Keratinocyte (primary cell): Measurements from ENCODE around the gene CLIP2. TPM values are rescaled to one million over a fixed set of nuclear protein-coding genes. Genes with fewer than 3 reads are reported as not detected.

ENCODE experiments used
- DNase-seq: peaks from one replicate; pipeline ENCODE4 v3.0.0-alpha.2; 2011; ENCODE audit warnings: low read depth, missing footprints, low spot score
- FAIRE-seq: peaks from 2 replicates; lab custom pipeline; 2011; peaks lifted over from hg19 to GRCh38; lab: Jason Lieb, UNC
- H2AFZ ChIP-seq: 2 replicates; pipeline ENCODE4 v1.6.0; 2012; ENCODE audit warnings: low read length, control low read depth, inconsistent platforms; ENCODE audit not compliant: control insufficient read depth
- H3K27ac ChIP-seq: 2 replicates; pipeline ENCODE4 v1.5.1; 2011; ENCODE audit warnings: low read length; ENCODE audit not compliant: control insufficient read depth, insufficient read depth
- H3K27me3 ChIP-seq: 3 replicates; pipeline ENCODE4 v1.6.0; 2011; ENCODE audit warnings: low read length; ENCODE audit not compliant: control insufficient read depth, insufficient read depth; ENCODE audit errors: extremely low read depth
- H3K36me3 ChIP-seq, 2 experiments: 2 replicates in 1 of 2; 3 replicates in 1 of 2; pipeline ENCODE4 v1.5.1; 2011; ENCODE audit warnings: low read length in 2 of 2, mild to moderate bottlenecking in 1 of 2; ENCODE audit not compliant: control insufficient read depth in 2 of 2, insufficient read depth in 2 of 2; ENCODE audit errors: extremely low read depth in 1 of 2
- H3K4me1 ChIP-seq: 3 replicates; pipeline ENCODE4 v1.5.1; 2011; ENCODE audit warnings: low read length; ENCODE audit not compliant: control insufficient read depth, insufficient read depth; ENCODE audit errors: extremely low read depth
- H3K4me2 ChIP-seq: 3 replicates; pipeline ENCODE4 v1.6.0; 2011; ENCODE audit warnings: low read depth, low read length; ENCODE audit not compliant: control insufficient read depth, insufficient read depth; ENCODE audit errors: extremely low read depth
- H3K4me3 ChIP-seq, 3 experiments: fragments of 200-600 bp in 1 of 3; sonication (generic) in 1 of 3; 2 replicates in 2 of 3; 3 replicates in 1 of 3; pipeline ENCODE4 v1.5.1; 2011 to 2016; ENCODE audit warnings: low read length in 3 of 3, mild to moderate bottlenecking in 3 of 3, control low read depth in 2 of 3, inconsistent platforms in 1 of 3, low read depth in 1 of 3, mixed read lengths in 1 of 3, mixed run types in 1 of 3, moderate library complexity in 1 of 3; ENCODE audit not compliant: control insufficient read depth in 2 of 3, insufficient read depth in 2 of 3; ENCODE audit errors: extremely low read depth in 1 of 3
- H3K79me2 ChIP-seq: 2 replicates; pipeline ENCODE4 v1.6.0; 2012; ENCODE audit warnings: low read length; ENCODE audit not compliant: control insufficient read depth, insufficient read depth
- H3K9ac ChIP-seq: 3 replicates; pipeline ENCODE4 v1.6.0; 2011; ENCODE audit warnings: low read length; ENCODE audit not compliant: control insufficient read depth, insufficient read depth; ENCODE audit errors: extremely low read depth
- H3K9me1 ChIP-seq: 3 replicates; pipeline ENCODE4 v1.6.0; 2011; ENCODE audit warnings: low read length; ENCODE audit not compliant: control insufficient read depth, insufficient read depth; ENCODE audit errors: extremely low read depth
- H3K9me3 ChIP-seq: 2 replicates; pipeline ENCODE4 v1.5.1; 2012; ENCODE audit warnings: low read depth, low read length; ENCODE audit not compliant: control insufficient read depth
- H4K20me1 ChIP-seq: 3 replicates; pipeline ENCODE4 v1.6.0; 2011; ENCODE audit warnings: low read length; ENCODE audit not compliant: control insufficient read depth, insufficient read depth; ENCODE audit errors: extremely low read depth
- EZH2 ChIP-seq: IDR thresholded peaks from one replicate; pipeline ENCODE4 v1.6.1; 2012; ENCODE audit warnings: inconsistent platforms, mild to moderate bottlenecking, low read length, moderate library complexity
- dilution Hi-C: fragments of 300-500 bp; cut with MboI; formaldehyde crosslinking; loops from one replicate; pipeline ENCODE4 v1.7.0; 2020; ENCODE audit warnings: low sequenced_read_pairs; ENCODE audit not compliant: extremely low pct_ligation_motif_present
- polyA plus RNA-seq, 5 experiments: library from polyadenylated mRNA; depleted of rRNA in 3 of 5; stranded (reverse) in 3 of 5; stranded (forward) in 1 of 5; unstranded in 1 of 5; fragments of >200 nt; gene quantifications; 1 replicate in 1 of 5; 2 replicates in 3 of 5; 3 replicates in 1 of 5; pipeline versions ENCODE4 v1.2.1 to v1.2.3, GENCODE V29; 2011 to 2012; ENCODE audit warnings: missing spikeins in 2 of 5, low read depth in 1 of 5, low replicate concordance in 1 of 5
- TF ChIP-seq, protein P1 (sequence below), 3 experiments: IDR thresholded peaks in 1 of 3; conservative IDR thresholded peaks in 1 of 3; optimal IDR thresholded peaks in 1 of 3; 2 replicates in 2 of 3; 3 replicates in 1 of 3; pipeline versions ENCODE3 to v1.5.1; 2011; ENCODE audit warnings: low read length in 3 of 3, mild to moderate bottlenecking in 3 of 3, moderate library complexity in 2 of 3, control low read depth in 1 of 3, inconsistent platforms in 1 of 3; ENCODE audit not compliant: insufficient read depth in 2 of 3; ENCODE audit errors: extremely low read depth in 1 of 3

Gene CLIP2
- polyA plus RNA-seq, 1 donor (not counting 4 experiments of a cell fraction or from before 2014, with no cell fraction given), result 2.6 TPM

DNA sequence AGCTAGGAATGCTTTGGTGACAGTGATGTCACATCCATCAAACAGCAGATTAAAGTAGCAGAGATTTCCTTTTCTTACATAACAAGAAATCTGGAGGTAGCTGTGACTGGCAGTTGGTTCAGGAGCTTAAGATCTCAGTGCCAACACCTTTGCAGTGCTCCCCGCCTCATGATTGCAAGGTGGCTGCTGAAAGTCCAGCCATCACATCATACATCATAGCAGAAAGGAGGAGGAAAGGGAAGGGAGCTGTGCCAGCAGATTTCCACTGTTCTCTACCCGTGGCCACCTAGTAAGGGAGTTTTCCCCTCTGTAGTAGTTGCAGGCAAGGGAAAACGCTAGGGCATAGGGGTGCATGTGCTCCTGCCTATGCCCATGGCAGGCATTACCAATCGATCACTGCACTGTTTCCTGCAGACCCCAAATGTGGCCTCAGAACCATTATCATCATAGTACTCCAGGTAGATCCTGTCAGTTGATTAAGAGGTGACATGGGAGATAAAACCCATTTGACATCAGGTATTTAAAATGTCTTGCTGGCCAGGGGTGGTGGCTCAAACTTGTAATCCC lies 106.6 kb downstream of the CLIP2 start:
- dilution Hi-C loops, result no loop called here
- TF ChIP-seq EZH2, result no peak
- TF ChIP-seq, protein P1, sequence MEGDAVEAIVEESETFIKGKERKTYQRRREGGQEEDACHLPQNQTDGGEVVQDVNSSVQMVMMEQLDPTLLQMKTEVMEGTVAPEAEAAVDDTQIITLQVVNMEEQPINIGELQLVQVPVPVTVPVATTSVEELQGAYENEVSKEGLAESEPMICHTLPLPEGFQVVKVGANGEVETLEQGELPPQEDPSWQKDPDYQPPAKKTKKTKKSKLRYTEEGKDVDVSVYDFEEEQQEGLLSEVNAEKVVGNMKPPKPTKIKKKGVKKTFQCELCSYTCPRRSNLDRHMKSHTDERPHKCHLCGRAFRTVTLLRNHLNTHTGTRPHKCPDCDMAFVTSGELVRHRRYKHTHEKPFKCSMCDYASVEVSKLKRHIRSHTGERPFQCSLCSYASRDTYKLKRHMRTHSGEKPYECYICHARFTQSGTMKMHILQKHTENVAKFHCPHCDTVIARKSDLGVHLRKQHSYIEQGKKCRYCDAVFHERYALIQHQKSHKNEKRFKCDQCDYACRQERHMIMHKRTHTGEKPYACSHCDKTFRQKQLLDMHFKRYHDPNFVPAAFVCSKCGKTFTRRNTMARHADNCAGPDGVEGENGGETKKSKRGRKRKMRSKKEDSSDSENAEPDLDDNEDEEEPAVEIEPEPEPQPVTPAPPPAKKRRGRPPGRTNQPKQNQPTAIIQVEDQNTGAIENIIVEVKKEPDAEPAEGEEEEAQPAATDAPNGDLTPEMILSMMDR (optimal IDR thresholded peaks at IDR 0.05 in 1 of 3, IDR thresholded peaks at IDR 0.05 in 1 of 3, conservative IDR thresholded peaks at IDR 0.05 in 1 of 3; ENCODE audit: extremely low read depth in 1 of 3, insufficient read depth in 2 of 3, low read length in 3 of 3), result no peak
- Histone ChIP-seq H4K20me1 (no peaks in the 10 kb centered on the region), H3K27me3 (no peaks in the 10 kb centered on the region), H3K9ac (no peak overlapping the region), H3K4me2 (no peak overlapping the region), H3K27ac (no peak overlapping the region), H3K79me2 (no peaks in the 10 kb centered on the region), H3K4me3 (no peak overlapping the region), H3K4me1 (no peaks in the 10 kb centered on the region), H3K9me3 (no peaks in the 10 kb centered on the region), H3K36me3 (peaks cover 0 to 6% of the 10 kb centered on the region in 2 experiments), H2AFZ (no peak overlapping the region), H3K9me1 (no peaks in the 10 kb centered on the region)
- DNase-seq, result no peak
- FAIRE-seq, result no peak

DNA sequence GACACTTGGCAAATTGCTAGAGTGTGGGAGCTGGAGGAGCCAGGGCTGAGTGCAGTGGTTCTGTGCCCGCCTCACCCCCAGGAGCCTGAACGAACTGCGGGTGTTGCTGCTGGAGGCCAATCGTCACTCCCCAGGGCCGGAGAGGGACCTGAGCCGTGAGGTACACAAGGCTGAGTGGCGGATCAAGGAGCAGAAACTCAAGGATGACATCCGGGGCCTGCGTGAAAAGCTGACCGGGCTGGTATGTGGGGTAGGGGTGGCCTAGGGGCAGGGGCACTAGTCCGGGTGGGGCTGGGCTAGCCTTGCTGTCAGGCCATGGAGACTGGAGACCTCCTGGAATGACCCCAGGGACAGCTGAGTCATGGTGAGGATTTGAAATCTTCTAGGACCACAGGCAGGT lies 107.8 kb downstream of the CLIP2 start:
- H3K79me2 ChIP-seq, result no peaks in the 10 kb centered on the region
- H3K9me1 ChIP-seq, result no peaks in the 10 kb centered on the region
- no peak overlapping the region for H2AFZ ChIP-seq
- FAIRE-seq, result no peak
- H3K4me3 ChIP-seq, result no peak overlapping the region
- H3K4me2 ChIP-seq, result no peak overlapping the region
- no peaks in the 10 kb centered on the region for H3K27me3 ChIP-seq
- DNase-seq, result no peak
- TF ChIP-seq EZH2, result no peak
- TF ChIP-seq, protein P1 (optimal IDR thresholded peaks at IDR 0.05 in 1 of 3, IDR thresholded peaks at IDR 0.05 in 1 of 3, conservative IDR thresholded peaks at IDR 0.05 in 1 of 3; ENCODE audit: extremely low read depth in 1 of 3, insufficient read depth in 2 of 3, low read length in 3 of 3), result no peak
- H4K20me1 ChIP-seq, result no peaks in the 10 kb centered on the region
- H3K36me3 ChIP-seq, result peaks cover 0 to 6% of the 10 kb centered on the region in 2 experiments
- no peak overlapping the region for H3K9ac ChIP-seq
- no peak overlapping the region for H3K27ac ChIP-seq
- no peaks in the 10 kb centered on the region for H3K9me3 ChIP-seq
- H3K4me1 ChIP-seq, result no peaks in the 10 kb centered on the region
- dilution Hi-C loops, result no loop called here
